ENCODE measurements around the gene OR52A5. TPM values are rescaled to one million over a fixed set of nuclear protein-coding genes. Genes with fewer than 3 reads are reported as not detected.

The OR52A5 gene
- total RNA-seq (2022; extraction: Qiagen RNA extraction) = not detected in 5 replicates

GRCh38 chr11:5137996-5138395, at the start of gene OR52A5:
Gene OR52A5, minus strand, starts transcription at chr11:5138356. Its CDS starts 5,714 bp downstream, at chr11:5132642.

GRCh38 chr11:5154657-5155056, 16.5 kb upstream of the OR52A5 start, which contains the start of gene OR52A1:
Gene OR52A1, minus strand, starts transcription at chr11:5154757. Its CDS starts 2,388 bp downstream, at chr11:5152369.

Other genes starting within 250 kb of the OR52A5 start
- gene OR51A7, start 234.6 kb downstream of the OR52A5 start, total RNA-seq (2022; extraction: Qiagen RNA extraction) = not detected in 5 replicates
- not detected in 5 replicates for gene OR51G2, start 219.0 kb downstream of the OR52A5 start, total RNA-seq (2022; extraction: Qiagen RNA extraction)
- gene OR51G1, start 214.0 kb downstream of the OR52A5 start, total RNA-seq (2022; extraction: Qiagen RNA extraction) = not detected in 5 replicates
- gene OR51A4, start 190.8 kb downstream of the OR52A5 start, total RNA-seq (2022; extraction: Qiagen RNA extraction) = not detected in 5 replicates
- gene OR51A2, start 182.6 kb downstream of the OR52A5 start, total RNA-seq (2022; extraction: Qiagen RNA extraction) = not detected in 5 replicates
- not detected in 5 replicates for gene OR51L1, start 143.5 kb downstream of the OR52A5 start, total RNA-seq (2022; extraction: Qiagen RNA extraction)
- not detected in 5 replicates for gene OR52J3, start 91.8 kb downstream of the OR52A5 start, total RNA-seq (2022; extraction: Qiagen RNA extraction)
- gene OR52E2, start 78.7 kb downstream of the OR52A5 start, total RNA-seq (2022; extraction: Qiagen RNA extraction) = not detected in 5 replicates
- gene OR52E1, start 68.8 kb downstream of the OR52A5 start, total RNA-seq (2022; extraction: Qiagen RNA extraction) = not detected in 5 replicates
- not detected in 5 replicates for gene OR52A1, start 16.4 kb upstream of the OR52A5 start, total RNA-seq (2022; extraction: Qiagen RNA extraction)
- gene OR51V1, start 62.3 kb upstream of the OR52A5 start, total RNA-seq (2022; extraction: Qiagen RNA extraction) = not detected in 5 replicates
- gene HBB, start 88.7 kb upstream of the OR52A5 start, total RNA-seq (2022; extraction: Qiagen RNA extraction) = not detected in 5 replicates
- not detected in 5 replicates for gene HBD, start 96.1 kb upstream of the OR52A5 start, total RNA-seq (2022; extraction: Qiagen RNA extraction)
- not detected in 5 replicates for gene HBG1, start 111.5 kb upstream of the OR52A5 start, total RNA-seq (2022; extraction: Qiagen RNA extraction)
- not detected in 5 replicates for gene HBG2, start 116.4 kb upstream of the OR52A5 start, total RNA-seq (2022; extraction: Qiagen RNA extraction)
- 0.20 TPM in 1 of 5 replicates, not detected in the others for gene HBE1, start 131.6 kb upstream of the OR52A5 start, total RNA-seq (2022; extraction: Qiagen RNA extraction)
- gene OR51B4, start 163.6 kb upstream of the OR52A5 start, total RNA-seq (2022; extraction: Qiagen RNA extraction) = not detected in 5 replicates
- gene OR51B2, start 185.9 kb upstream of the OR52A5 start, total RNA-seq (2022; extraction: Qiagen RNA extraction) = not detected in 5 replicates
- 0.13 TPM in 2 of 5 replicates, not detected in the others for gene OR51B5, start 205.2 kb upstream of the OR52A5 start, total RNA-seq (2022; extraction: Qiagen RNA extraction)
- gene OR51B6, start 213.2 kb upstream of the OR52A5 start, total RNA-seq (2022; extraction: Qiagen RNA extraction) = not detected in 5 replicates
- gene OR51M1, start 245.5 kb upstream of the OR52A5 start, total RNA-seq (2022; extraction: Qiagen RNA extraction) = not detected in 5 replicates